GM21381 (cell line): ENCODE measurements around the gene OBSCN.

Experiments used
- ATAC-seq: cut with Tn5 transposase; IDR thresholded peaks from one replicate; pipeline ENCODE4 v1.9.1; 2021; ENCODE audit warnings: mild to moderate bottlenecking, moderate library complexity; ENCODE audit not compliant: unreplicated experiment

The OBSCN gene

DNA sequence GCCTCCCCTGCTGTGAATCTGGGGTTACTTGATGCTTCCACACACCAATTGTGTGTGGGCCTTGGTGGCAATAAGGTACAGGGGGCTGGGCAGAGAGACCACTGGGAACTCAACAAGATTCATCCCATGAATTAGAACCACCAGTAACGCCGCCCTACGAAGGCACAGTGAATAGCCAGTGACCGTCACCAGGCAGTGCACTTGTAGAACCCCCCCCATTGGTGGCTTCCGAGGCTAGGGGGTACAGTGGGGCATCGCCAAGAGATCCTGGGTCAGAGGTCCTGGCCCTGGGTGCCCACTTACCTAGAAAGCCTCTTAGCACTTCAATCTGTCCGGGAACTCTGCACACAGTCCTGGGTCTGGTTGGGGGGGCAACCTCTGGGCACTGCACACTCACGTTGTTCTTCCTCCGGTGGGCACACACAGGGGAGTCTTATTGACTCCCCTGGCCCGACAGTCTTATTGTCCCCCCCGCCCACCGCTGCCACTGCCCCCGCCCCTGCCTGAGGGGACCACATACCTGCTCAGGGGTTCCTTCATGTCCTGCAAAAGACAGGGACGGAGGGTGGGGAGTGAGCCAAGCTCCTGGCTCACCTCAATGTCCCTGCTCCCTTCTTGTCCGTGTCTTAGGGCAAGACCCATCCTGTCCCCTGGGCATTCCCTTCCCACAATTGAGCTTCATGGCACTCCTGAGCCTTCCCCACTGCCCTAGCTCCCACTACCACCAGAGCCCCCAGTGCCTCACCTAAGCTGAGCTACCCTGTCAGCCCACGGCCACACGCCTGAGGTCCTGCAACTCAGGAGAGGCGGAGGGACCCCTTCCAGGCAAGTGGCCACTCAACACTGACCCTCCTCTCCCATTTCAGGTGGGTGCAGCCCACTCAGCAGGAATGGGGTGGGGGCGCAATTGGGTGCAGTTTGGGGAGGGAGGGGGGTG lies 201.3 kb downstream of the OBSCN start:
- ATAC-seq: no peak

DNA sequence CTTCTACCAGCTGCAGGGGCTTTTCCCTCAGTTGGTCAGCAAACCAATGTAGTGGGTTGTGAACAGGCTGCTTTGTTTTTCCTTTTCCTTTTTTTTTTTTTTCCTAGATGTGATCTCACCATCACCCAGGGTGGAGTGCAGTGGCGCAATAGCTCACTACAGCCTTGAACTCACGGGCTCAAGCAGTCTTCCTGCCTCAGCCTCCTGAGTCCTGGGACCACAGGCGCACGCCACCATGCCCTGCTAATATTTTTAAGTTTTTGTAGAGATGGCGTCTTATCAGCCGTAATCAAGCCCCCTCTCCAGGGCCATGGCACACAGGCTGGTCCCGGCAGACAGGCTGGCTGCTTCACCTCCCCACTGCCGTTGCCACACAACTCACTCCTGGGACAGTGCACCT lies 202.2 kb downstream of the OBSCN start:
- no peak for ATAC-seq

DNA sequence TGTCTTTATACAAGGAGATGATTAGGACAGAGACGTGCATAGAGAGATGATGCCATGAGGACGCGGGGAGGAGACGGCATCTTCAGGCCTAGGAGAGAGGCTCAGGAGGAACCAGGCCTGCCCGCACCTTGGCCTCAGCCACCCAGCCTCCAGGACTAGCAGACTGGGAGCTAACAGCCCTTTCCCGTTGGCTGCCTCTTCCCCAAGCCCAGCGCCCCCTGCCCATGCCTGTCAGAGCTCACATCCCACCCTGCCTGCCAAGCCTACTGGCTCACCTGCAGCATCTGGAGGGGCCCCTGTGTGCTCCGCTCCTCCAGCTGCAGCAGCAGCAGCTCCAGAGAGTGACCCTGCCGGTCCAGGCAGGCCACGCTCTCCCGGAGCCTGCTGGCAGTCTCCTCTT lies 202.8 kb downstream of the OBSCN start:
- no peak for ATAC-seq

DNA sequence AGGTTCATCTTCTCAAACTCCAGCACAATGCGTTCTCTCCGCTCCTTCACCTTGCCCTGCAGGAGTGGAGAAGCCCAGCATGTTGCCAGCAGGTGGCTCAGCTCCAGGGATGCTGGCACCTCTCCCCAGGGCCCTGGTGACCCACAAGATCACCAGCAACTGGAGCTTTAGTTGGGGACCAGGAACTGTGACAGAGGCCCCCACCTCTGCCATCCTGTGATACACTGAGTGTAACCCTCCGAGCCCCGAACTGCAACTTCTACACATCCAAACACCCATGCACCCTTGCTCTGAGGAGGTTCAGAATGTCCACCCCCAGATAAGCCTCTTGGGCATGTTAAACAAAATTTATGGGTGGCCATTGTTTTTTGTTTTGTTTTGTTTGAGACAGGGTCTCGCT lies 203.3 kb downstream of the OBSCN start:
- no peak for ATAC-seq

DNA sequence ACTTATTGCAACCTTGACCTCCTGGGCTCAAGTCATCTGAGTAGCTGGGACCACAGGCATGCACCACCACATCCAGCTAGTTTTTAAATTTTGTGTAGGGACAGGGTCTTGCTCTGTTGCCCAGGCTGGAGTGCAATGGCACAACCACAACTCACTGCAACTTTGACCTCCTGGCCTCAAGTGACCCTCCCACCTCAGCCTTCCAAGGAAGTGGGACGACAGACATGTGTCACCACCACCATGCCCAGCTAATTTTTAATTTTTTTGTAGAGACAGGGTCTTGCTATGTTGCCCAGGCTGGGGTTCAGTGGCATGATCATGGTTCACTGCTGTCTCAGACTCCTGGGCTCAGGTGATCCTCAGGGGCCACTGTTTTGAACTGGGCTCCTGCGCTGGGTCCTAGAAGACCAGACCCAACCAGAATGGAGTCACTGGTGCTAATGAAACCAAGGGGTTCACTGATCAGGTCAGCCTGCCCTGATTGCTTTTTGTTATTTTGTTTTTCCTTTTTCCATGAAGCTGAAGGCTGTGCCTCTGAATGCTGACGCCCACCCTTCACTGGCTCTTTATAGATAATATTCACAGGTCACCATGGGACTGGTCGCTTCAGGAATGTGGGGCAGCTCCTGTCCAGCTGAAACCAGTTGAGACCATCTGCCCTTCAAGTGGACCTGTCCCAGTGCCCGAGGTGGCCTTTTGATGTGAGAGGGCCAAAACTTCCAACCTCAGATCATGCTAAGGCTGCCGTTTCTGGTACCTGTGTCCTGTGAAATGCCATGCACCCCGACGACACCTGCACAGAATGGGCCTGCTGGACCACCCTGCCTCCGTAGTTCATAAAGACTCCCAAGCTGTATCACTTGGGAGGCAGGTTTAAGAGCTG lies 203.9 kb downstream of the OBSCN start:
- ATAC-seq: no peak

DNA sequence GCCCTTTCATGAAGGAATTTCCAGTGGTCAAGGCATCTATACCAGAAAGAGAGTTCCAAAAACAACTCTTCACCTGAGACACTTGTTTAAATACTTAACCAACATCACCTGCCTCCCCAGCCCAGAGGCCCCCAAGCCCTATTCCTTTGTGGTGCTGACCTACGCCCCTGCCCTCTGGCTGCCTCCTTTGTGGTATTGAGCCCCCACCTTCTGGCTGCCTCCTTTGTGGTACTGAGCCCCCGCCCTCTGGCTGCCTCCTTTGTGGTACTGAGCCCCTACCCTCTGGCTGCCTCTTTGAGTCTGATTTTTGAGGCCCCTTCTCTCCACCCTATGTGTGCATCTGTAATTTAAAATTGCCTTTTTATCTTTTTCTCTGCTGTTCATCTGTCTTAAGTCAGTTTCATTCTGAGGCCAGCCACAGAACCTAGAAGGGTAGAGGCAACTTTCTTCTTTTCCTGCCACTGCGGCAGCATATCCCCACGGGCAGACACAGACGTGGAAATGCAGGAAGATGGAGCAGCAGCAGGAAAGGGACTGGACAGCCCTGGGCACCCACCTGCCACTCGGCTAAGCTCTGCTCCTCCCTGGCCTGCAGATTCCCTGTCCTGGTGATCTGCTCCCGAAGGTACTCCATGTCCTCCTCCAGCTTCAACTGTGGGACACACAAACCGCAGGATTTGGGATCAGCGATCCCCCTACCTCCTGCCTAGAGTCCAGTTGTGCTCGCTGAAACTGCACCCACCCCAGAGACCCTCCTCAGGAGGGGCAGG lies 205.6 kb downstream of the OBSCN start:
- ATAC-seq: no peak

DNA sequence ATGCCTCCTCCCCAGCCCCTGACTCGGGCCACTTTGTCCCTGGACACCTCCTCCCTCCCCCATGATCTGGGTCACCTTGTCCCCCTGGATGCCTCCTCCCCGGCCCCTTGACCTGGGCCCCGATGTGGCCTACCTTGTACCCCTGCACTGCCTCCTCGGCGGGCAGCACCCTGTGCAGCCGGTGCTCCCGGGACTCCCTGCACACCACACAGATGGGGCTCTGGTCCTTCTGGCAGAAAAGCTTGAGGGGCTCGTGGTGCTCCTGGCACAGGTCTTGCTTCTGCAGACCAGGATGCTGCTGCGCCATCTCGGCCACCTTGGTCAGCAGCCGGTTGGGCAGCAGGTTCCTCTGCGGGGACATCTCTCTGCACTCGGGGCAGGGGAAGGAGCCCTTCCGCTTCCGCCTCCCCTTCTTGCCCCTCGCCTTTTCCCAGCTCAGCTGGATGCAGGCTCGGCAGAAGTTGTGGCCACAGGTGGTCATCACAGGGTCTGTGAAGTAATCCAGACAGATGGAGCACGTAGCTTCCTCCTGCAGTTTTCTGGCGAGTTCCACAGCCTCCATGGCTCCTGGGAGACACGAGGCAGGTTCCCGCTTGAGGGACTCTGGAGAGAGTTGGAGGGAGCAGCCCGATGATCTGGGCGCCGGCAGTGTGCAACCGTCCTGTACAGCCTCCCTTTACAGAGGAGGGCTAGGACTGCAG lies 206.8 kb downstream of the OBSCN start:
- ATAC-seq: no peak

DNA sequence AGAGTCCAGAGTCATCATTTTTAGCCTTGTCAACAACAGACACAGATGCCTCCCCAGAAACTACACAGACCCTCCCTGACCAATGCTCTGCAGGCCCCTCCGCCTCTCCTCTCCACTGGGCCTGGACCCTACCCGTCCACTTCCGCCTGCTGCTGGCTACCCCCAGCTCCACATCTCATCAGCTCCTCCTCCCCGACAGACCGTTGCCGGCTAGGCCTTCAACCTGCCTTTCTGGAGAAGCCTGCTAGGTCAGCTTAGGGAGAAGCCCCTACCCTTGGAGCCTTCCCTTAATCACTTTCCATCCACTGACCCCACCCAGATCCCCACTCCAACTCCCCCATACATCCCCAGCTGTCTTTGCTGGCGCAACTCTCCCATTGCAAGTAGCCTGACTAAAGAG lies 207.4 kb downstream of the OBSCN start:
- ATAC-seq: no peak

DNA sequence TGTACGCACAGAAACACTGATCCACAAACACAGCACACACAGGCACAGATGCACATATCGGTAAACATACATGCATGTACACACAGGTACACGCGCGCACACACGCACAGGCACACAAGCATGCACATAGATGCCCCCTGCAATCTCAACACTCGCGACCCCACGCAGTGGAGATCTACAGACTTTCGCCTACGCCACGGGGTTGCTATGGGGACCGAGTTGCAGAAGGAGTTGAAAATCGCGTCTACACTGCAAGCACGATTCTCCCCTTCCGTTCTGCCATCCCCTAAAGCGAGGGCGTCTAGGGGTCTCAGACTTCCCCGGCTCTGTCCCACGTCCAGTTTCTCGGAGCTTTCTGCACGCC lies 208.0 kb downstream of the OBSCN start:
- no peak for ATAC-seq

DNA sequence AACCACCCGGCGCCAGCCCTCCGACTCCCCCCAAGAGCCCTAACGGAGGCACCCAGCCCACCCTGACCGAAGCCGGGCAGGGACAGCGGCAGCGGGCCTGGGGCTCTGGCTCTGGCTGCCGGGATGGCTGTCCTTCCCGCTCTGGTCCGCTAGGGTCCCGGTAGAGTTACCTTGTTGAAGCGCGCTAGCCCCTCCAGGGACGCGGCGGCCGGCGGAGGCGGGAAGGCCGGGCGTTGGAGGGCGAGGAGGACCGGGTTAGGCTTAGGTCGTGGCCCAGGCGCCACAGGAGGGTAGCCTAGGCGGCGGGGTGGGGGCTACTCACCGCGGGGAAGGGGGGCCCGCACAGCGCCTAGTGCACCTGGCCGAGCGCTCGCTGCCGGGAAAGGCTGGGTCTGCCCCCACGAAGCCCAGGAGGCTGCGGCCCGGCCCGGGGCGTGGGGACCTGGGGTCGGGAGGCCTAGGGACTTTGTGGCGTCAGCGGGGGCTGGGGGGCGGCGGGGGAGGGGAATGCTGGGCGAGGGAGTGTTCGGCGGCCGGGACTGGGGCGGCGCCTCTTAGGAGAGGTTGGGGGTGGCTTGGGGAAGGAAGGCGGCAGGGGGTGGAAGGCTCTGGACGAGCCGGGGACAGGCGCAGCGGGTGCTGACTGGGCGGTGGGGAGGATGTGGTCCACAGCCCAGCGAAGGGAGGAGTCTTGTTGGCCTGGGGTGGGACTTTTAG lies 208.5 kb downstream of the OBSCN start, which contains the start of gene TRIM17:
Gene TRIM17, minus strand, starts transcription at position 645 of the 717 bp plus-strand sequence. CDS start 1,789 bp downstream, outside the sequence.
- no peak for ATAC-seq

DNA sequence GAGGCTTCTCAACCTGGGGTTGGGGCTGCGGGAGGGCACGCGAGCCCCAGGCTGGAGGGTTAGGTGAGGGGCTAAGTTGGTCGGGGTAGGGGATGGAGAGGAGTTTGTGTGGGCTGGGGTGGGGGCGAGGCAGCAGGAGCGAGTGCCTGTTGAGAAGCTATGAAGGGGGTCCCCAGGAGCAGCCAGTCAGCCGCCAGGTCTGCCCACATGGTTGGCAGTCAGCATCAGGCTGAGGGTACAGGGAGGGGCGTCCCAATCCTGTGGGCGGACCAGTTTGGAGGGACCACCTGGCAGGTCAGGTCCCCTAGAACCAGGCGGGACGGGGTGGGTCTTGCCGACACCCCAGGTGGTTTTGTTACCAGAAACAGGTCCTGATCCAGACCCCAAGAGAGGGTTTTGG lies 209.2 kb downstream of the OBSCN start:
- ATAC-seq: no peak

DNA sequence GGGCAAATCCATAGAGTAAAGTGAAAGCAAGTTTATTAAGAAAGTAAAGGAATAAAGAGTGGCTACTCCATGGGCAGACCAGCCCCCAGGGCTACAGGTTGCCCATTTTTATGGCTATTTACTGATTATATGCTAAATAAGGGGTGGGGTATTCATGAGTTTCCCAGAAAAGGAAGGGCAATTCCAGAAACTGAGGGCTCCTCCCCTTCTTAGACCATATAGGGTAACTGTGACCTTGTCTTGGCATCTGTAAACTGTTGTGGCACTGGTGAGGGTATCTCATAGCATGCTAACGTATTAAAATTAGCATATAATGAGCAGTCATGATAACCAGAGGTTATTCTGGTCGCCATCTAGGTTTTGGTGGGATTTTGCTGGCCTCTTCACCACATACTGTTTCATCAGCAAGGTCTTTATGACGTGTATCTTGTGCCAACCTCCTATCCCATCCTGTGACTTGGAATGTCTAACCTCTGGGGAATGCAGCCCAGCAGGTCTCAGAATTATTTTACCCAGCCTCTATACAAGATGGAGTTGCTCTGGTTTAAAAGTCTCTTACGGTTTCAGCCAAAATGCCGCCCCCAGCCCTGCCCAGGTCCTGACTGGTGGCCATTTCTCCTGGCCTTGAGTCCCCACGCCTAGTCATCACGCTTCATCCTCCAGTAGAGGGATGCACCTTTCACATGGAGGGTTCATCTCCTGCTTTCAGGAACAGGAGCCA lies 209.8 kb downstream of the OBSCN start:
- ATAC-seq: no peak

DNA sequence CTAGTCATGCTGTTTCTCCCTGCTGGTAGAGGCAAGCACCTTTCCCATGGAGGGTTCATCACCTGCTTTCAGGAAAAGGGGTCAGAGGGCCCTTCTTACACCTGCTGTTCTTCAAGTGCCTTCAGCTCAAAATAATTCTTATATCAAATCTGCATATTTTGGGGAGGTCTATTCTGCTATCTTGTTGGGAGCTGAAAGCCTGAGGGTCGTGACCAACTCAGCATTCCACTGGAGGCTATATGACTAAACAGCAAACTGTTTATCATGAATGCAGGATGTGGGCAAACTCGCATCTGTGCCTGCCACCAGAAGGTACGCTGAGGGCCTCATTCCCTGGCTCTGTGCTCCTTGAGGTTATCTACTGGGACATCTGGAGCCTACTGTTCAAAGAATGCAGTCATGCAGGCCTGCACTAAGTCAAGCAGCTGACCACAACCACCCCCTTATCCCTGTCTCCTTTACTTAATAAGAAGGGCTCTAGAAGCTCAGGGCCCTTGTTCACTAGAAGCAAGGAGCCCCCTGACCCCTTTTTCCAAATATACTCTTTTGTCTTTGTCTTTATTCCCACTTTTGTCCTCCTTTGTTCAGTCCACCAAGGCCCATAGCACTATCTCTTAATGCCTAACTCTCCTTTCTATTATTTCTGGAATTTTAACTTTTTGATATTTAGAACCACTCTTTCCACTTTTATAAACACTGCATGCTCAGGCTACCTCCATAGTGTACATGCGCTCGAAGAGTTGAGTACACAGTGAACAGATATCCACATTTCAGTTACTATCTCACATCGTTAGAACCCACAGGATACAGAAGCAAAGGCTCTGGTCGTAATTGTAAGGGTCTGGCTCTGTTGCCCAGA lies 213.4 kb downstream of the OBSCN start:
- ATAC-seq: no peak

DNA sequence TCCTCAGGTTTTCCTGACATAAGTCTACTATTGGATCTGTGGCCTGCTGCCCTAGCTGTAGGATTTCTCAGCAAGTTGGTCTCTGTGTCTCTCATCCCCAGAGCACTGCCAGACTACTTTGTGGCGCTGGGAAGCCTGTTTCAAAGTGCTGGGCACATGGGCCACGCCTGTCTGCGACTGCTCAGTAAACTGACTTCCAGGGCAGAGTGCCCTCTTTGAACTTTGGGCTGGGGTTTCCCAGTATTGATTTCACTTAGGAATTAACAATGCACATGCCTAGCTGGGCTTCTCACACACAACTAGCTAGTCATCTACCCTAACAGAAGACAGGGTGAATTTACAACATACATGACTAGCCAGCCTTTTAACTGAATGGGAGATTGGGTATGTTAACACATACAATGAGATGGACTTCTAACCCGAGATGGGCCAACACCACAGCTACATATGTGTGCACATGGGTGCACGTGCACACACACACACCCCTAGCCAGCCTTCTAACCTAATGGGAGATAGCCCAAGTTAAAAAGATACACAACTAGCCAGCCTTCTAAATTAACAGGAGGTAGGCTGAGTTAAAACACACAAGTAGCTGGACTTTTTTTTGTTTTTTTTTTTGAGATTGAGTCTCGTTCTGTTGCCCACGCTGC lies 215.7 kb downstream of the OBSCN start:
- no peak for ATAC-seq

DNA sequence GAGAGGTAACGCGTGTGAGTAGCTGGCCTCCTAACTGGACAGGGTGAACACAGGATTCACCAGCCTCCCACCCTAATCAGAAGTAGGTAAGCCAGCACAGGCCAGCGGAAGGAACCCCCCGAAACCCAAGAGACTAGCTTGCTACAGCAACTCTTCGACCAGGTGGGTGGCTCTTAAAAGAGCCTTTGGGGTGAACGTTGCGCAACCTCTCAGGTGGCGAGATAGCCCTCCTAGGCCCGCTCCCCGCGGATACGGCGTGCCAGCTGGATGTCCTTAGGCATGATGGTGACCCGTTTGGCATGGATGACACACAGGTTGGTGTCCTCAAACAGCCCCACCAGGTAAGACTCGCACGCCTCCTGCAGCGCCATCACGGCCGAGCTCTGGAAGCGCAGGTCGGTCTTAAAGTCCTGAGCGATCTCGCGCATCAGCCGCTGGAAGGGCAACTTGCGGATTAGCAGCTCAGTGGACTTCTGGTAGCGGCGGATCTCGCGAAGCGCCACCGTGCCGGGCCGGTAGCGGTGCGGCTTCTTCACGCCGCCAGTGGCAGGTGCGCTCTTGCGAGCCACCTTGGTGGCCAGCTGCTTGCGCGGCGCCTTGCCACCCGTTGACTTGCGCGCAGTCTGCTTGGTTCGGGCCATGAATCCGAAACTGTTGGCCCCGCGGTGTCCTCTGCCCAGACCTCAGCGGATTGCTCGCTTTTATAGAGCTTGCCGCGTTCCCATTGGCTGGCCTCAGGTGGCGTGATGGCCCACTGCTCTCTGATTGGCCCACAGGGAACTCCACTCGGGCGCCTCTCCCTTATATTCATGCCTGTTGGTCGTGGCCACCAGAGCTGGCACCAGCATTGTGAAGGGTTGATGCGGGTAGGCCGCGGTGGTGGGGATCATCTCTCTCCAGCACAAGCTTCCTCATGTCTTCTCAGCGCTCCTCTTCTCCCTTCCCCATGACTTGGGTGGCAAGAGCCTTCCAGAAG lies 217.1 kb downstream of the OBSCN start:
- no peak for ATAC-seq

DNA sequence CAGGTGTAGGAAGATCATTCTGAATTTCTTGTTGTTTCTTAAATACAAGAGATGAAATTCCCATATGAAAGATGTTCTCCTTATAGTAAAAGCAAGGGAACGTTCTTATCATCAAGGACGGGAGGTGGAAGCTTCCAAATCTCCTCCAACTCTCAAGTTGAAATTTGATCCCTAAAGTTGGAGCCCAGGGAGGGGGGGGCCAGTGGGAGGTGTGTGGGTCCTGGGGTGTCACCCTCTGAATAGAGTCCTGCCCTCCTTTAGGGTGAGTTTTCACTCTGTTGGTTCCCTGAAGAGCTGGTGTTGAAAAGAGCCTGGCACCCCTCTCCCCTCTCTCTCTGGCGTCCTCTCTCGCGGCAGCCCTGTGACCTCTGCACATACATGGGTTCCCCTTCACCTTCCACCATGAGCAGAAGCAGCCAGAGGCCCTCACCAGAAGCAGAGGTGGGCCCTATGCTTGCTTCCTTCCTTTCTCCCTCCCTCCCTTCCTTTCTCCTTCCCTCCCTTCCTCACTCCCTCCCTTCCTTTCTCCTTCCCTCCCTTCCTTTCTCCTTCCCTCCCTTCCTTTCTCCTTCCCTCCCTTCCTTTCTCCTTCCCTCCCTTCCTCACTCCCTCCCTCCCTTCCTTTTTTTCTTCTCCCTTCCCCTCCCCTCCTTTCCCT lies 218.8 kb downstream of the OBSCN start:
- no peak for ATAC-seq
